ENCODE results near the gene CHURC1. TPM values are rescaled to one million over a fixed set of nuclear protein-coding genes. Genes with fewer than 3 reads are reported as not detected.

CHURC1 gene
- total RNA-seq, 2 experiments from 2014 or later, result 50.1 to 54.0 TPM

GRCh38 chr14:64926398-64926995 is 12.2 kb downstream of the CHURC1 start:
- DNase-seq (no peak), ATAC-seq (ENCODE audit: poor library complexity) (no peak)
- Histone ChIP-seq H3K27ac (ENCODE audit: low read depth in 1 of 2, low read length in 2 of 2) (peak overlapping the region in 1 of 2 donors; percentile 5), H3K27me3 (ENCODE audit: control insufficient read depth in 1 of 2, insufficient read depth in 2 of 2, low read length in 2 of 2) (no peaks in the 10 kb centered on the region), H3K4me1 (ENCODE audit: insufficient read depth, low read length) (peaks cover 41% of the 10 kb centered on the region), H3K36me3 (ENCODE audit: insufficient read depth, low read length) (peaks cover 62% of the 10 kb centered on the region), H3K9me3 (ENCODE audit: control insufficient read depth in 1 of 2, insufficient read depth in 1 of 2, low read length in 2 of 2) (no peaks in the 10 kb centered on the region), H3K4me3 (ENCODE audit: low read length) (no peak overlapping the region)
- ChIA-PET CTCF (interaction anchor here (0.7 to 1.7 kb wide), 3 partner anchors 10 to 386 kb away, joined by 3 to 4 read pairs (median 3); partner anchors contain the start of genes FNTB and HSPA2), POLR2A (interaction anchor here (0.5 to 7.0 kb wide), 4 partner anchors 9 to 601 kb away, joined by 3 to 132 read pairs (median 3); partner anchors contain the start of genes CHURC1 and FNTB)
- Mint-ChIP-seq H3K9me3 (no peaks in the 10 kb centered on the region), H3K27ac (no peak overlapping the region), H3K4me1 (ENCODE audit: low read depth) (peaks cover 30% of the 10 kb centered on the region), H3K27me3 (no peaks in the 10 kb centered on the region), H3K36me3 (ENCODE audit: low read depth) (peaks cover 59% of the 10 kb centered on the region), H3K4me3 (peak overlapping the region; percentile 39)
- no peak for TF ChIP-seq CTCF (IDR thresholded peaks at IDR 0.05)
- intact Hi-C loops (cut with DNase I, micrococcal nuclease), result loop anchor here in 1 of 2 experiments (5.0 kb wide), 1 partner anchor 56 kb away; no protein-coding TSS in a partner anchor

DNA sequence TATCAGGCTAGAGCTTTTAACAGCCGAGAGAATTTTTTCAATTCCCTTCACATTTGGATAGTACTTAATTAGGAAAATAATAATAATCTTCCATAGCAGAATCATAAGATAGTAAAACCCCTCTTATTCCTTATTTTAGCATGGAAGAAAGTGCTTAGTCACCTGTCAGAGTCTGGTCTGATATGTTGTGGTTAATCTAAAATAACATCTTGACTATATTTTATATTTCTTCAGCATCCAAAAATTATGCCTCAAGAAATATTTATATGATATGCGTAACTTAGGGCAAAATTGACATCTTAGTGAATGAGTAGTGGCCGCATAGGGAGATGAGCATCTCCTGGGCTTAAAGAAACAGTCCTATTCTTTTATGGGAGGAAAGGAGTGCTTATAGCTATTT is 12.8 kb downstream of the CHURC1 start:
- no peak overlapping the region for H3K4me3 Mint-ChIP-seq
- no peaks in the 10 kb centered on the region for H3K9me3 ChIP-seq (ENCODE audit: control insufficient read depth in 1 of 2, insufficient read depth in 1 of 2, low read length in 2 of 2)
- H3K4me1 Mint-ChIP-seq (ENCODE audit: low read depth), result peaks cover 27% of the 10 kb centered on the region
- DNase-seq (no peak), ATAC-seq (ENCODE audit: poor library complexity) (no peak)
- ChIA-PET POLR2A (interaction anchor here (0.5 to 7.0 kb wide), 4 partner anchors 9 to 601 kb away, joined by 3 to 132 read pairs (median 4); partner anchors contain the start of genes CHURC1 and FNTB), CTCF (interaction anchor here (1.2 to 1.7 kb wide), 2 partner anchors 60 to 386 kb away, joined by 3 to 4 read pairs; partner anchors contain the start of genes FNTB and HSPA2)
- H3K27me3 ChIP-seq (ENCODE audit: control insufficient read depth in 1 of 2, insufficient read depth in 2 of 2, low read length in 2 of 2), result no peaks in the 10 kb centered on the region
- intact Hi-C loops (cut with DNase I, micrococcal nuclease), result loop anchor here in 1 of 2 experiments (5.0 kb wide), 1 partner anchor 55 kb away; no protein-coding TSS in a partner anchor
- no peaks in the 10 kb centered on the region for H3K27me3 Mint-ChIP-seq
- H3K4me1 ChIP-seq (ENCODE audit: insufficient read depth, low read length), result peaks cover 41% of the 10 kb centered on the region
- H3K4me3 ChIP-seq (ENCODE audit: low read length), result no peak overlapping the region
- no peak overlapping the region for H3K27ac Mint-ChIP-seq
- peaks cover 63% of the 10 kb centered on the region for H3K36me3 ChIP-seq (ENCODE audit: insufficient read depth, low read length)
- H3K27ac ChIP-seq (ENCODE audit: low read depth in 1 of 2, low read length in 2 of 2), result peak overlapping the region in 1 of 2 donors; percentile 5
- no peak for TF ChIP-seq CTCF (IDR thresholded peaks at IDR 0.05)
- H3K9me3 Mint-ChIP-seq, result no peaks in the 10 kb centered on the region
- peaks cover 59% of the 10 kb centered on the region for H3K36me3 Mint-ChIP-seq (ENCODE audit: low read depth)

GRCh38 chr14:64928239-64929013 is 14.2 kb downstream of the CHURC1 start:
- DNase-seq (peak in 3 of 14 experiments; percentile 56 to 80 (median 59)), ATAC-seq (ENCODE audit: poor library complexity) (peak; percentile 80)
- no peaks in the 10 kb centered on the region for H3K9me3 Mint-ChIP-seq
- CTCF ChIA-PET, result interaction anchor here (0.7 kb wide), 1 partner anchor 10 kb away, joined by 3 read pairs; no protein-coding TSS in a partner anchor
- no peak overlapping the region for H3K4me3 Mint-ChIP-seq
- Histone ChIP-seq H3K9me3 (ENCODE audit: control insufficient read depth in 1 of 2, insufficient read depth in 1 of 2, low read length in 2 of 2) (no peaks in the 10 kb centered on the region), H3K4me3 (ENCODE audit: low read length) (peak overlapping the region; percentile 9), H3K27me3 (ENCODE audit: control insufficient read depth in 1 of 2, insufficient read depth in 2 of 2, low read length in 2 of 2) (no peaks in the 10 kb centered on the region), H3K4me1 (ENCODE audit: insufficient read depth, low read length) (peaks cover 41% of the 10 kb centered on the region), H3K36me3 (ENCODE audit: insufficient read depth, low read length) (peaks cover 77% of the 10 kb centered on the region), H3K27ac (ENCODE audit: low read depth in 1 of 2, low read length in 2 of 2) (peak overlapping the region; percentile 61 to 71)
- TF ChIP-seq CTCF (IDR thresholded peaks at IDR 0.05), result no peak
- intact Hi-C loops (cut with DNase I, micrococcal nuclease), result loop anchor here (1.0 to 5.0 kb wide), 3 partner anchors 14 to 54 kb away; partner anchors contain the start of gene CHURC1 (in 2 of the 2)
- peaks cover 21% of the 10 kb centered on the region for H3K4me1 Mint-ChIP-seq (ENCODE audit: low read depth)
- peaks cover 70% of the 10 kb centered on the region for H3K36me3 Mint-ChIP-seq (ENCODE audit: low read depth)
- POLR2A ChIA-PET, result interaction anchor here (0.7 to 7.0 kb wide), 6 partner anchors 12 to 590 kb away, joined by 3 to 132 read pairs (median 4); partner anchors contain the start of genes CHURC1, FNTB and GPX2
- no peak overlapping the region for H3K27ac Mint-ChIP-seq
- no peaks in the 10 kb centered on the region for H3K27me3 Mint-ChIP-seq

Data from CD4-positive, alpha-beta T cell (primary cell).